ENCODE data around the gene JARID2.

DNA sequence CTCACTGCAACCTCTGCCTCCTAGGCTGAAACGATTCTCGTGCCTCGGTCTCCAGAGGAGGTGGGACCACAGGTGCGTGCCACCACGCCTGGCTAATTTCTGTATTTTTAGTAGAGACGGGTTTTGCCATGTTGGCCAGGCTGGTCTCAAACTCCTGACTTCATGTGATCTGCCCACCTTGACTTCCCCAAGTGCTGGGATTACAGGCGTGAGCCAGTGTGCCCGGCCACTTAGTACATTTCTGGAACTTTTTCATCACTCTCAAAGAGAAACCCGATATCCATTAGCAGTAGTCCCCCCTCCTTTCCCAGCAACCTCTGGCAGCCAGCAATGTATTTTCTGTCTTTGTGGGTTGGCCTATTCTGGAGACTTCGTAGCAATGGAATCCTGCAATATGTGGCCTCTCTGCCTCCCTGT, 109.8 kb downstream of the JARID2 start:
- TF ChIP-seq, protein P1, sequence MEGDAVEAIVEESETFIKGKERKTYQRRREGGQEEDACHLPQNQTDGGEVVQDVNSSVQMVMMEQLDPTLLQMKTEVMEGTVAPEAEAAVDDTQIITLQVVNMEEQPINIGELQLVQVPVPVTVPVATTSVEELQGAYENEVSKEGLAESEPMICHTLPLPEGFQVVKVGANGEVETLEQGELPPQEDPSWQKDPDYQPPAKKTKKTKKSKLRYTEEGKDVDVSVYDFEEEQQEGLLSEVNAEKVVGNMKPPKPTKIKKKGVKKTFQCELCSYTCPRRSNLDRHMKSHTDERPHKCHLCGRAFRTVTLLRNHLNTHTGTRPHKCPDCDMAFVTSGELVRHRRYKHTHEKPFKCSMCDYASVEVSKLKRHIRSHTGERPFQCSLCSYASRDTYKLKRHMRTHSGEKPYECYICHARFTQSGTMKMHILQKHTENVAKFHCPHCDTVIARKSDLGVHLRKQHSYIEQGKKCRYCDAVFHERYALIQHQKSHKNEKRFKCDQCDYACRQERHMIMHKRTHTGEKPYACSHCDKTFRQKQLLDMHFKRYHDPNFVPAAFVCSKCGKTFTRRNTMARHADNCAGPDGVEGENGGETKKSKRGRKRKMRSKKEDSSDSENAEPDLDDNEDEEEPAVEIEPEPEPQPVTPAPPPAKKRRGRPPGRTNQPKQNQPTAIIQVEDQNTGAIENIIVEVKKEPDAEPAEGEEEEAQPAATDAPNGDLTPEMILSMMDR (IDR thresholded peaks at IDR 0.05), result no peak
- no peak for TF ChIP-seq POLR2A (IDR thresholded peaks at IDR 0.05)

All from sigmoid colon (tissue), 3 donors.